ENCODE results near the gene B4GALT2.

Gene B4GALT2

DNA sequence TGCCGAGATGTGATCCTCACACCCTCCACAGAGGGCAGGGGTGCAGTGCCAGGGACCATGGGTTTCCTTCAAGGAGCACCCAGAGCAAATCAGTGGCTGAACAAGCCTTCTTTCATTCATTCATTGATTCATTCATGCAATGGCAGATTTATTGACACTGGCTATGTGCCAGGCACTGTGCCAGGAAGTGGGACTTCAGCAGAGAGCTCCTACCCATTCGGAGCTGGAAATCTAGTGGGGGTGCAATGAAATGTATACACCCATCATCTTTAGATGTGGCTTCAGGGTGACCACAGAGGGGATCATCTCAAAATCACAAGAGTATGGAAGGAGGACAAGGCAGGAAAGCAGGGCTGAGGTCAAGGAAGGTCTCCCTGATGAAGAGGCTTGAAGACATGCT lies 33.4 kb downstream of the B4GALT2 start:
- no peak for DNase-seq

DNA sequence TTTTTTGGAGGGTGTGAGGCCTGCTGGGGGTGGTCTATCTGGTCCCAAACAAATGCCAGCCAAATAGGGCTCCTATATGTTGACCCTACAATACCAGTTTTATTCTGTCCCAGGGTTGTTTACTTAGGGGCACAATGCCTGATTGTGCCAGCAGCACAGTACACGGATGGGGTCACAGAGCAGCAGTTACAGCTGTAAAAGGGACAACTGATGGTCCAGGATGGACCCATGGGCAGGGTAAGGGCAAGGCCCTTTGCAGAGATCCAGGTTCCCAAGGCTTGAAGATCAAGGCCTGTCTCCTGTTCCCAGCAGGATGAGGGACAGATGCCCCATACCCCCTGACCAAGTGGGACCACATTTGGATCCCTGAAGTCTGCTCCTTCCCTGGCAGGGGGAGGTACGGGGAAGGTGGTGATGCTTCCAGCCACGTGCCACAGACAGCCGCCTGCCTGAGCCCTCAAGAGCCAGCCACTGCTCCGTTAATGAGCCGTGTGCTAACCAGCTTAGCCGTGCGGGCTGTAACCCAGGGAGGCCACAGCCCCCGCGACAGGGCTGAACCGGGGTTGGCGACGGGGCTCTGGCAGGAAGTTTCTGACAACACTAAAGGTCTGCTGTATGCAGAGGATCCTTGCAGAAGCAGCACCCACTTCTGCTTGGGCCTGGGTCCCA lies 34.1 kb downstream of the B4GALT2 start:
- DNase-seq = peak; percentile 79

DNA sequence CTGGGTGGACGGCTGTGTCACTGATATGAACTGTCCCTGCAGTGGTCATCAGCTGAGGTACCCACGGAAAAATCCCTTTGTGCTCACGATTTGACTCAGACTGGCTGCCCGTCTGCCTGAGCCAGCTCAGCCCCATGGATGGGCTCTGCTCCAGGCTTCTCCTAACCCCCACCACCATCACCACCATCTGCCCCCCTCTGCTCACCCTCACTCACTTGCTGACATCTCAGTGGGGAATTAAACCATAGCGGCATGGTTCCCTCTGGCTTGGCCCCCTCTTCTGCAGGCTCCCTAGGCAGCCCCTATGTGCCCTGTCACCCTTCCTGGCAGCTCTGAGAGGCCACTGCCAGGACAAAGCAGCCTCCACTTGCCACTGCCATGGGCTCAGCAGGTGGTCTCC lies 34.9 kb downstream of the B4GALT2 start:
- no peak for DNase-seq

DNA sequence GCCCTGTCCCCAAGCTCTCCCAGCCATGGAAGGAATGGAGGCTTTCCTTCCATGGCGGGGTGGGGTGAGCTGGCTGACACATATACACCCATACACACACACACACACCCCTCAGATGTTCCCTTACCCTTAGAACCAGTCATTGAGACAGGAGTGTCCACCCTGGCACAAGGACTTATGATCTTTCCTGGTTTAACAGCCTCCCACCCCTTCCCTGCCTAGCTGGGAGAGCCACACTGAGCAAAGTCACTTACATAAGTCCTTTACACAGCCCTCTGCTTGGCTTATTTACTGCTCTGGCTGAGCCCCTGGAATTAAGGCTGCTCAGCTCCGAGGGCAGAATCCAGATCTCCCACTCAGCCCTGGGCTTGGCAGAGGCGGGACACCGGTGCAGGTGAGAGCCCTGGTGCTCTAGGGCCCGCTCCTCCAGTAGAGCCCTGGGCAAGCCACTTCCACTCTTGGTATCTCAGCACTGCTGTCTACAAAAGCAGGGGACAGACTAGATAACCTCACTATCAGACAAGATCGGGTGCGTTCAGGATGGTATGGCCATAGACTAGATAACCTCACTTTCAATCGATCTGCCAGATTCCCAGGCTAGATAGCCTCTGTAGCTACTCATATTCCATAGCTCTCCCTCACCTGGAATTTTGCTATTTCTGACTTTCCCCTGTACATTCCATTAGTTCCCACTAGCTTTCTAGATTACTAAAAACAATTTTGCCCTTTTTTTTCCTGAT lies 35.5 kb downstream of the B4GALT2 start:
- no peak for DNase-seq

DNA sequence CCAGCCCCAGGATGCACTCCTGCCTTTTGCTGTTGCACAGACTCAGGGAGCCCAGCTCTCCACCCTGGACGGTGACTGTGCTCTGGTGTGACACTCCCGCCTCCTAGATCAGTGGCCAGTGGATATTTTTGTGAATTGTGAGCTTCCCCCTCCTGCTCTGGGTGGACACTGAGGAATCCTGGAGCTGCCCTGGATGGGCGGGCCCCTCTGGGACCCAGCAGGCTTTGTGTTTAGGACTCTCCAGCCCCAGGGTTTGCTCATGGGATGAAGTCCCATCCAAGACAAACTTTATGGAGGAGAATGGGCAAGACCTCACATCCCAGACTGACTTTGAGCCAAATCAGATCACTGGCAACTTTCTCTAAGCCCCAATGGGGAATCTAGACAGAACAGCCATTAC lies 36.2 kb downstream of the B4GALT2 start:
- no peak for DNase-seq

DNA sequence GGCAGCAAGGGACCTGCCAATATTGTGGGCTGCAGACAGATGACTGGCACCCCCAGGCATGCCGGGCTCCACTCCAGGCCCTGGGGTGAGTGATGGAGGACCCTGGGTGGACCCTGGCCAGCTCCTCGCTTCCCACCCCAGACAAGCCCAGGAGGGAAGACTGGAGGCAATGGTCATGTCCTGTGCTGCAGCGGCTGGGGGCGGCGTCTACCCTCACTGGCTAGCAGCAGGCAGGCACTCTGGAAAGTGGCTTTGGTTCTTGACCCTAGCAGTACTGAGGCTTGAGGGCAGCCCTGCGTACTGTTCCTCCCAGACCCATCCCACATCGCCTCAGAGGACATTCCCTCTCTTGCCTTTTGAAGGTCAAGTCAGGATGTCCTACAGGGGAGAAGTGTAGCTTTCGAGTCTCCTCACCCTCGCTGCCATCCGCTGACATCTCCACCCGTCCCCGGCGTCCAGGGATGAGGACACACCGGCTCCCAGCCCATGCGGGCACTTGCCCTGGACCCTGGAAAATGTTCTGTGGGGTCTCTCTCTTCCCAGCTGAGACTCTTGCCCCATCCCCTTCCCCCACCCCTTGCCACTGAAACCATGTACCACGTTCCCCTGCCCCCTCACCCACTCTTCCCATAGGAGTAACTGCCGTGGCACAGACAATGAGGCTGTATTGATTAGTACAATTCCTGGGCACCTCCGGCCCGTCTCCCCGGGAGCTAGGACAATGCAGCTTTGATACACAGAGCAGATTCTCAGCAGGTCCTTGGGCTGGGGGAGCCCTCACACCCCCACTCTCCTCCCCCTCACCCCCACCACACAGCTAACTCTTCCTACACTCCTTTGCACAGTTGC lies 37.3 kb downstream of the B4GALT2 start:
- no peak for DNase-seq

DNA sequence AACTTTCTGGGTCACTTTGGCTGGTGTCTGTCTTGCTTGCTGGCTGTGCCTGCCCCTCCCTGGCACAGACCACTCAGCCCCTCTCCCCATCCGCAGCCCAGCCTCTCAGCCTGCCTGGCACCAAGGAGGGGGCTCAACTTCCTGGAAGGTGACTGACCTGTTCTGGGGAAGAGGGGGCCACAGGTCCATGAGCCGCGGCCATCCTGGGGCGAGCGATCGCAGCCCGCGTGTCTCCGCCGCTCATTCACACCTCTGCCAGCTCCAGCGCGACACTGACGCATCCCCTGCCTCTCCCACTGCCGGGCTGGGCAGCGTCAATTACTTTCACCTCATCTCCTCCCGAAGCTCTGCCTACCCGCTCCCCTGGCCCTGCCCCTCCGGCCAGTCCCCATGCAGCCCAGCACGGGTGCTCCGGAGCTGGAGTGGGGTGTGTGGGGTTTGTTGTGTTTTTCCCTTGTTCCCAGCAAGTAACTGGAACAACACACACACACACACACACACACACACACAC lies 37.9 kb downstream of the B4GALT2 start:
- DNase-seq = peak; percentile 83

DNA sequence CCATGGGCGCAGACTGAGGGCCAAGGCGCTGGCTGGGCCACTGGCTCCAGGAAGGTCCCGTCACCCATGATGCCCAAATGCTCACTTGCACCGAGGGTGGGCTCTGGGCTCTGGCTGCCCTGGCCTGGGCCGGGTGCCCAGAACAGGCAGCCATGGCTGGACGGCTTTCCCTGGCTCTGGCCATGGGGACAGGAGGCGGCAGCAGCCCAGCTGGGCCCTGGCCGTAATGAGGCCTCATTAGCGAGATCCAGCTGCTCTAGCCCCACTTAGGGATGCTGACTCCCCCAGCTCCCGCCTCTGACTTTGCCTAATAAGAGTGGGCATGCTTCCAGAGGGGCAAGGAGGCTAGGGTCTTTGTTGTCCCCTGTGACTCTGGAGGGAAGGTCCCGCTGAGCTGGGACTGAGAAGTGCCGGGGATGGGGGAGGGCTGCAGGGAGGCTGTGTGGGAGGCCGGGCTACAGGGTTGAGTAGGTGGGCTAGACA lies 40.5 kb downstream of the B4GALT2 start:
- peak; percentile 89 for DNase-seq

DNA sequence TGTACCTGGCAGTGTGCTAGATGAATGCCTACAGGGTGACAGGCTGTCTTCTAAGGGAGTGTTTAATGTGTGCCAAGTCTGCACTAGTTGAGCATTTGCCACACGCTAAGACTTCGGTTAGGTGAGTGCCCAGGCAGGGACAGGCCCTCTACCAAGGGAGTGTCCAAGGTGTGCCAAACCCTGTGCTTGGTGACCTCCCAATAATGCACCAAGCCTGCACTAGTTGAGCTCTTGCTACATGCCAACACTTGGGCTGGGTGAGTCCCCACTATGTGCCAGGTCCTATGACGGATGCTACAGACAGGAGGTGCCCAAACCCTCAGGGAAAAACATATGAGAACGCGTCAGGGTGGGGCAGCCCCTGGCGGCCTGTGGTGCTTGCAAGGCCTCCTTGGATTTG lies 41.5 kb downstream of the B4GALT2 start:
- DNase-seq = no peak

DNA sequence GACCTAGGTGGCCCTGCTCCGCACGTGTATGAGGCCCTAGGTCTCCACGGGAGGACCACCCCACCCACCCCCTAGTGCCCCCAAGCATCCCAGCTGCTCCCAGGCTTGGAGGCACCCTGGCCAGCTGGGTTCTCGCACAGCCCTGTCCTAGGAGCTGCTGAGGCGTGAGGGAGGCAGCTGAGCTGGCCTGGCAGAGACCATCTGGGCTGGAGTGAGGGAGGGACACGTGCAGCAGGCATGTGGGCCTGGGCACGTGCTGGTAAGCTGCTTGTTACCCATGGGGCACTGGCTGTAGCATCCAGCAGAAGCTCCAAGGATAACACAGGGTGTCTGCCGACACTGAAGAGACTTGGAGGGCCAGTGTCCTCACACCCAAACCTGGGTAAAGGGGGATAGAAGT lies 42.1 kb downstream of the B4GALT2 start:
- DNase-seq = peak; percentile 37

DNA sequence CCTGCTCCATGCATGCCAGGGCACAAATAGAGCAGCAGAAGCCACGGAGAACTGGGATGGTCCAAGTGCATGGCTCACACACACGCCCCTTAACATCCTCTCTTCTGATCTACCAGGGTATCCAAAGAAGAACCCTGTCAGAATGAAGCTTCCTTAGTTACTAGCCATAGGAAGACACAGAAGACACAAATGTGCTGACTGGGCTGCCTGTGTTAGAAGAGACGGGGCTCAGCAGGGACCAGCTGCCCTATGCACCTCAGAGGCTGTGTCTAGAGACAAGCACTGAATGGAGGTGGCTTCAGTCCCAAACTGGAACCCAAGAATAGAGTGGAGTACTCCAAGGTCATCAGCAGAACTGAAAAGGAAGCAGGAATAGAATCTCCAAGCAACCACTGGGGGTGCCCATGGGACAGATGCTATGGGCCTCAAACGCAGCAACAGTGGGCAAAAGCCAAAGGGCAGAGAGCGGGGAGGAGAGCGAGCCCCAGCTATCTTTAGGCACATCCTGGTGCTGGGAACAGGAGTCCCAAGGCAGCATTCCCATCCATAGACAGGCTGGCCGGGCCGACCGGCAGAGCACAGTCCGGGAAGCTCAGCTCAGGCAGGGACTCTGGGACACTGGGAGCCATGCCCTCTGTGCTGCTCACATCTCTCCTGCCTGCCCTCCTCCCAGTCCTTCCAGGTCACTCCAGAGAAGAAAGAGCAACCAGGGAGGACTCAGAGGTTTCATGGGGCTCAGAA lies 42.7 kb downstream of the B4GALT2 start:
- DNase-seq = no peak

DNA sequence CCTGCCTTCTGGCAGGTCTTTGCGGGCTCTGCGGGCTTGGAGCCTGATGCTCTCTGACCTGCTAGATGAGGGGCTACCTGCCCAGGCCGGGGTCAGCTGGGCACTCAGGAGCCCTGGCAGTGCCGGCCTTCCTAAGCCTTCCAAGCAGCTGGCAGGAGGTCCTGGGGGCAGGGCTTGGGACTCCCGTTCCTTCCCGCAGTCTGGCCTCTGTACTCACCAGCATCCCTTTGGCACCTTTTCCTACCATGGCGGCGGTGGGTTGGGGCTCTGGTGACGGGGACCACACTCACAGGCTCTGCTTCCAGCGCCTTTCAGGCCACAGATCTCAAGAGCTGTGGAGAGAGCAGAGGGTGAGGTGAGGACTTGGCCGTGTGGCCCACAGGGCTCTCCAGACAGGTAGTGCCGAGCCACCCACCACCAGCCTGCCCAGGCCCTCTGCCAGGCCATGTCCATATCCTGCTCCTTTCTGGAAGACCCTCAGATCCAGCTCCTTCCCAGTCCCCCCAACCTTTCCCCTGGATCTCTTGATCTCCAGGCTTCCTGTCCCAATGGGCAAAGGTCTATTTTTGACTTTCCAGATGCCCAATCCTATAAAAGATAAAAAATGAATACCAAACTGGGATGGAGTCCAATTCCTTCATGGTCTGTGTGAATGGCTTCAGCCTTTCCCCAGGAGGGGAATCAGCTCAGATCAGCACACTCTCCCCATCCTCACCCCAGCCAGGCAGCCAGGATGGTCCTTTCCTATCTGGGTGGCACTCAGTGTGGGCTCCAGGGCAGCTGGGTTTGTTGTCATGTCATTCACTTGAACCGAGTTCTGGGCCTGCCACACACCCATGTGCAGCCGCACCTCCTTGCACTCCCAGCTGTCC lies 45.3 kb downstream of the B4GALT2 start:
- DNase-seq = no peak

DNA sequence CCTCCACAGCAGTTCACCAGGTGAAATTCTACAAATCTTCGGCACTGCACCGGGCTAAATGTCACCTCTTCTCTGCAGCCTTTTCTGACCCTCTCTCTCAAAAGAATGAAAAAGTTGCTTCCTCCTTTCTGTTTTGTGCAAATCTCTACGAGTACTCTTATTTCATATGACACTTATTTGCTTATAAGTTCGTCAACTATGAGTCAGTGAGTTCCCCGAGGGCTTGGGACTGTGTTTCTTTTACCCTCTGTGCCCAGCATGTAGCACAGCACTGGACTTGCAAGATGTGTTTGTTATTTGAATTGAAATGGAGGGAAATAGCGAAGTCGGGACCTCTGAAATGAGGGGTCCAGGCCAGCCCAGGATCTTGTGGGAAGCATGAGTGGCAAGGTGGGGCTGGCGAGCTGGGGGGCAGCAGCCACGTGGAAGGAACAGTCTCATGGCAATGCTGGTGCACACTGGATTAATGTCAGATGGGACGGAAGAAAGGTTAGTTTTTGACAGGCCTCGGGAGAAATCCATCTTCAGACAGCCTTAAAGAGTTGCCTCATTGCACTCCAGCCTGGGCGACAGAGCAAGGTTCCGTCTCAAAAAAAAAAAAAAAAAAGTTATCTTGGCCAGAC lies 46.0 kb downstream of the B4GALT2 start:
- no peak for DNase-seq

DNA sequence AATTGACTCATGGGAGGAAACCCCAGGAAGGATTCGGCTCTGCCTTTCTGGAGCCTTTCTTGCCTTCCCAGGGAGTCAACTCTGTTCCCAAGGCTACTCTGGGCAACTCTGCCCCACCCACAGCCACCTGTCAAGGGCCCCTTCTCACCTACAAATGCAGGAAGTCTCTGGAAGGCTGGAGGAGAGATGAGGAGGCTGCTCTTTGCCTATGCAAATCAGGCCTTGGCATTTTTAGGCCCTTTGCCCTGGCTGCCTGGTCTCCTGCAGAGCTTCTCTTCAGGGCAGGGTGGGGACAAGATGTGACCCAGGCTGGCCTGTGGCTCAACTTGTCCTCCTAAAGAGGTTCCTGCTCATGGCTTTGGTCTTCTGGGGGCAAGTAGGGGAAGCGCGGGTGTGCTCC lies 46.8 kb downstream of the B4GALT2 start:
- DNase-seq = no peak

DNA sequence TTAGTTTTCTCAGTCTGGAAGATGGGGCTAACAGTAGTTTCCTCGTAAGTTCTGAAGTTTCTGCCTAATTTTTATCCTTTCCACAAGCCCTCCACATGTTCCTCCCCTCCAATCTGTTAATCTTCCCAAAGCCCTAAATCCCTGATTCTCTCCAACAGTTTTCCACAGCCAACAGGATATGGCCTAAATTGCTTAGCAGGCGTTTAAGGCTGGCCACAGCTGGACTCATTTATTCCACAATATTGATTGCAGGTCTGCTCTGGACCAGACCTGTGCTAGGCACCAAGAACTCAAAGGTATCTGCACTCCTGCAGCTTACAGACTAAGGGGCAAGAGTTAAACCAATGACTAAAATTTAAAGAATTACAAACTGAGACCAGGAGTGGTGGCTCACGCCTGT lies 48.3 kb downstream of the B4GALT2 start:
- no peak for DNase-seq

DNA sequence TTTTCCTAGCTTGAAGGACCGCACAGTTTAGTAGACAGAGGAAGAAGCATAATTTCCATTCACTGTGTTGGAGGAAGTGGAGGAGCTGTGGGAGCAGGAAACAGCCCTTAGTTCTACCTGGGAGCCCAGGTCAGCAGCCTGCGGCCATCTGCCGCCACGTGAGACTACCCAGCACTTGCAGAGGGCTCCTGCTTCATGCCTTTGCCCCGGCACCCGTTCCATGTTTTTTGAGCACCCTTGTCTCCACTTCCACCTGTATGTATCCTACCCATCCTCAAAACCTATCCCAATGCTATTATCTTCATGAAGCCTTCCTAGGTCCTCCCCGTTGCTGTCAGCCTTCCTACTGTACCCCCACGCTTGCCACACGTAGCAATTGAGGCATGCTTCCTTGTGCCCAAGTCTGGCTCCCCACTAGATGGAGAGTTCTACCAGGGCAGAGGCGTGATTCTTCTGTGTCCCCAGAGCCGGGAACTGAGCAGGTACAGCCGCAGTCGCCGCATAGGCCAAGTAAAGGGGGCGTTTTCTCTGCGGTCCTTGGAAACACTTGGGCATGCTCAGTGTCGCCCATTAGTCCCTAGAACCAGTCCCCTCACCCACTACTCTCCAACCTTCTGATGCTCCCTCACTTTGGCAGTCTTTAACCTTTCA lies 50.4 kb downstream of the B4GALT2 start:
- no peak for DNase-seq

DNA sequence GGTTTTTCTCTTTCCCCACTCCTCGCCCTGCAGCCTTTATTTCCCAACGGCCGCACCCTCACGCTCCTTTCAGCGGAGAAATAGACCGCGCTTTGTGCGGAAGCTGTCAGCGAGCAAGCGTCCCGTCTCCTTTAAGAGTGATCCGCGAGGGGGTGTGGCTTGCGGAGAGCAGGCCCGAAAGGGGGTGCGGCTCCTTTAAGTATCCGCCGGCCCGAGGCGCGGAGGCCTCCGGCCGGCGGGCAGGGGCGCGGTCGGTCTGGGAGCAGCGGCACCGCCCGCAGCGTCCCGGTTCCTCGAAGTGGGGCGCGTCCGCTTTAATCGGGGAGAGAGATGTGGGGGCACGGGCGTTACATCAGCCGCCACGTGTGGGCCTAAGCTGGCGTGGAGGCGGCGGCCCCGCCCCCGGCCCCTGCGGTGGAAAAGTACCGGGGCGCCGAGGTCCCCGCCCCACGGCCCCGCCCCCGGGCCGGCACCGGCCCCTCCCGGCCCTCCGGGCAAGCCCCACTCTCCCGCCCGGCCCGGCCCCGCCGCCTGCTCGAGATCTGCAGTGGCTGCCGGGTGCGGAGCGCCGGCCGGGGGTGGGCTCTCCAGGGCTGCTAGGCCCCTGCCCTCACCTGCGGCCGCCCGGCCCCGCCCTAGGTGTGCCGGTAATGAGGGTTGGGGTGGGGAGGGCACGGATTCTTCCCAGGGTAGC lies 51.0 kb downstream of the B4GALT2 start:
- peak; percentile 97 for DNase-seq

DNA sequence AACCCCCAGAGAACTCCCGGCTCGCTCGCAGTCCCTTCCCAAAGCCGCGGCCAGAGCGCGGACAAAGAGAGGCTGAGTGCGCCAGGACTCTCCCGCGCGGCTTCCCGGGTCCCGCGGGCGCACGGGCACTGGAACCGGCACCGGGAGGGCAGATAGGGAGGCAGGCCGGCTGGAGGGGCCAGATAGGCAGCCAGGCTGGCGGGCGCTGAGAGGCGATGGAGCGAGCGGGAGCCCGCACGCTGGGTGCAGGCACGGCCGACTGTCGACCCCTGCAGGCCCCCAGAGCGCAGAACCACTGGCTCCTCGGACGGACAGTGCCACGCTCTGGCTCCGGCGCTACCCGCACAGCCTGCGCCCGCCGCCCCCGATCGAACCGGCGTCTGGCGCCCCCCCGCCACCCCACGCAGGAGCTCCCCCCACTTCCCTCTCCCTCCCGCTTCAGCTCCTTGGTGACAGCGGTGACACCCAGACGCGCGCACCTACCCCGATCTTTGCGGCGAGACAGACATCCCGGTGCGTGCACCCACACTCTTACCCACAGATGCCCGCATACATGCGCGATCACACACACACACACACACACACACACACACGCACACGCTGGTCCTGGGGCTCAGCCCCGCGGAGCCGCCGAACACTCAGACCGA lies 51.7 kb downstream of the B4GALT2 start:
- DNase-seq = peak; percentile 86

All from retina (tissue), 1 donor.